C4-2B (cell line): ENCODE data around the gene DPPA3.

Experiments used
- H3K27ac ChIP-seq: fragments of 450-650 bp; 2 replicates; pipeline ENCODE4 v1.5.1; 2017
- ZFX ChIP-seq: fragments of 450-650 bp; IDR thresholded peaks from 2 replicates; pipeline ENCODE4 v1.6.1; 2017
- TF ChIP-seq, protein P1 (sequence below): fragments of 450-650 bp; conservative IDR thresholded peaks from 2 replicates; pipeline ENCODE4 v1.5.1; 2017; ENCODE audit warnings: mild to moderate bottlenecking

Gene DPPA3

DNA sequence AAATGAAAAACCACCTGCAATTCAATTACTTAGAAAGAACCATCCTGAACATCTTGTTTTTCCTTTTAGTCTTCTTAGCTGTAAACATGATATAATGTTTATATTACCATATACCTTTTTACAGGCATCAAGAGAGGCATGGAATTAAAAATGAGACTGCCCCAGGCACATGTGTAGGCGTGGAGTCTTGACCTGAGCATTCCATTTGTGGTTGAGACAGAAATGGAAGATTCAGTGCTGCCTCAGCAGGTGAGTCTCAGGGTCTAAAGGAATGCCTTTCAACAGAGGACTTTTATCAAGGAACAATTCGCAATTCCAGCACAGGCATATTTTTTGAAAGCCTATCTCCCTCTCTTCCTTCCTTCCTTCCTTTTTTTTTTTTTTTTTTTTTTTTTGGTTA lies 45.8 kb downstream of the DPPA3 start:
- TF ChIP-seq, protein P1, sequence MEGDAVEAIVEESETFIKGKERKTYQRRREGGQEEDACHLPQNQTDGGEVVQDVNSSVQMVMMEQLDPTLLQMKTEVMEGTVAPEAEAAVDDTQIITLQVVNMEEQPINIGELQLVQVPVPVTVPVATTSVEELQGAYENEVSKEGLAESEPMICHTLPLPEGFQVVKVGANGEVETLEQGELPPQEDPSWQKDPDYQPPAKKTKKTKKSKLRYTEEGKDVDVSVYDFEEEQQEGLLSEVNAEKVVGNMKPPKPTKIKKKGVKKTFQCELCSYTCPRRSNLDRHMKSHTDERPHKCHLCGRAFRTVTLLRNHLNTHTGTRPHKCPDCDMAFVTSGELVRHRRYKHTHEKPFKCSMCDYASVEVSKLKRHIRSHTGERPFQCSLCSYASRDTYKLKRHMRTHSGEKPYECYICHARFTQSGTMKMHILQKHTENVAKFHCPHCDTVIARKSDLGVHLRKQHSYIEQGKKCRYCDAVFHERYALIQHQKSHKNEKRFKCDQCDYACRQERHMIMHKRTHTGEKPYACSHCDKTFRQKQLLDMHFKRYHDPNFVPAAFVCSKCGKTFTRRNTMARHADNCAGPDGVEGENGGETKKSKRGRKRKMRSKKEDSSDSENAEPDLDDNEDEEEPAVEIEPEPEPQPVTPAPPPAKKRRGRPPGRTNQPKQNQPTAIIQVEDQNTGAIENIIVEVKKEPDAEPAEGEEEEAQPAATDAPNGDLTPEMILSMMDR: no peak
- TF ChIP-seq ZFX: no peak
- no peak overlapping the region for H3K27ac ChIP-seq

DNA sequence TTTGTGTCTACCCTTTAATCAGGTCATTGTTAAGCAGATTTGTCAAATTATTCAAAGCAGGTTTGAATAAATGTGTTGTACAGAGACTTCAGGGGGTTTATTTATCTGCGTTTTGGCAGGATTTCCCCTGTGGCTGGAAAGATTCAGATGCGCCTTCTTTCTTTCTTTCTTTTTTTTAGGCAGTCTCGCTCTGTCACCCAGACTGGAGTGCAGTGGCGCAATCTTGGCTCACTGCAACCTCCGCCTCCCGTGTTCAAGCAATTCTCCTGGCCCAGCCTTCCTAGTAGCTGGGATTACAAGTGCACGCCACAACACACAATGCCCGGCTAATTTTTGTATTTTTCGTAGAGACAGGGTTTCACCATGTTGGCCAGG lies 47.5 kb downstream of the DPPA3 start:
- H3K27ac ChIP-seq: no peak overlapping the region
- TF ChIP-seq ZFX: no peak
